ENCODE data around the gene ARL4D.
A peak's percentile ranks its signal among the peaks of the same experiment; 100 is the strongest.
"Not testable (repeated sequence)": the region's sequence is repeated elsewhere in the genome, so short reads cannot be mapped to it uniquely, and the experiment has no call there.

The ARL4D gene

DNA sequence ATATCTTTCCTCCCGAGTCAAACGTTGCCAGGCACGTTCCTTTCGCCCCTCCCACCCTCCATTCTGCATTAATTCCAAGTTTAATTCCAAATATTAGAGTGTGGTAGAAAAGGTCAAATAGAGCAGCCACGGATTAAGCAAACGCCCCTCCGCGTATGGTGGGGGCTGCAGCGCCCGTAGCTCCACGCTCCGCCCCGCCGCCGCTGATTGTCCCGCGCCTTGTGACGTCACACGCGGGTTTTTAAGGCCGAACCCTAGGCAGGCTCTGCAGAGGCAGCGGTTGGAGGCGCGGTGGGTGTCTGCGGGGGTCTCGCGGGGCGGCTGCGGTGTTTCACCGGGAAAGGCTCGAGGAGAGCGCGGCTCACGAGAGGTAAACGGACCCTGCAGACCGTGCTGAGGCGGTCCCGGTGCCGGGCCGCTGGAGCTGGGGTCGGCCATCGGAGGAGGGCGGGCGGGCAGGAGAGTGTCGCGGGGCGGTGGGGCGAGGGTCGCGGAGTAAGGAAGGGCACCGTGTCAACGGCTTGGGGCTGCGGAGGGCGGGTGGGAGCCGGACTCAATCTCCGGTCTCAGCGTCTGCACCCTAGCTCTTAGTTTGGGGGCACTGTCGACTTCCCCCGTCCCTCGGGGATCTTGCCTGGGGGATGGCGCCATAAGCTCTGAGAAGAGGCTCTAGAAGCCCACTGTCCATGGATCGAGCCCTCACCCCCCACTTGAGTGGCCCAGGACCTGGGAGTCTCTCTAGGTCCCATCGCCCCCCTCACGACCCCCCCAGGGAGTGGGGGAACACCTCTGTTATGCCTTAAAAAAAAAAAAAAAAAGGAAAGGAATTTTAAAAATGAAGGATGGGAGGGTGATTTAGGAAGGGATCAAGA, at the start of gene ARL4D:
Gene ARL4D (plus strand): TSS at position 270 of the 872 bp plus-strand sequence. CDS start 740 bp downstream, outside the sequence.
- DNase-seq: peak; percentile 69

GRCh38 chr17:43349142-43349541, 49.7 kb upstream of the ARL4D start:
- DNase-seq: no peak

- DNase-seq: no peak
Observed at GRCh38 chr17:43350888-43351361, 47.9 kb upstream of the ARL4D start.

DNA sequence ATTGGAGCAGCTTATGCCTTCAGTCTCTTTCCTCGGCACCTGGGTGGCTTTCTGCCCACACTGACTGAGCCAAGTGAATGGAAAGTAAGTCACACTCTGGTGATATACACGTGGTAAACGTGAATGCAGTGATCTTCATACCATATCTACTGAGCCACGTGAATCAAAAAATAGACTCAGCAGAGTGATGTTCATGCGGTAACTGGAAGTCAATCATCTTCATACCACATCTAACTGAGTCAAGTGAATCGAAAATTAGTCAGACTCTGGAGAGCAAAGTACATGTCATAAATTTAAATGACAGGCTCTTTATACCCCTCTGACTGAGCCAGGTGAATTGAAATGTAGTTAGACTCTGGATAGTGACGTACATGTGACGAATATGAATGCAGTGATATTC, 47.1 kb upstream of the ARL4D start:
- no peak for DNase-seq

DNA sequence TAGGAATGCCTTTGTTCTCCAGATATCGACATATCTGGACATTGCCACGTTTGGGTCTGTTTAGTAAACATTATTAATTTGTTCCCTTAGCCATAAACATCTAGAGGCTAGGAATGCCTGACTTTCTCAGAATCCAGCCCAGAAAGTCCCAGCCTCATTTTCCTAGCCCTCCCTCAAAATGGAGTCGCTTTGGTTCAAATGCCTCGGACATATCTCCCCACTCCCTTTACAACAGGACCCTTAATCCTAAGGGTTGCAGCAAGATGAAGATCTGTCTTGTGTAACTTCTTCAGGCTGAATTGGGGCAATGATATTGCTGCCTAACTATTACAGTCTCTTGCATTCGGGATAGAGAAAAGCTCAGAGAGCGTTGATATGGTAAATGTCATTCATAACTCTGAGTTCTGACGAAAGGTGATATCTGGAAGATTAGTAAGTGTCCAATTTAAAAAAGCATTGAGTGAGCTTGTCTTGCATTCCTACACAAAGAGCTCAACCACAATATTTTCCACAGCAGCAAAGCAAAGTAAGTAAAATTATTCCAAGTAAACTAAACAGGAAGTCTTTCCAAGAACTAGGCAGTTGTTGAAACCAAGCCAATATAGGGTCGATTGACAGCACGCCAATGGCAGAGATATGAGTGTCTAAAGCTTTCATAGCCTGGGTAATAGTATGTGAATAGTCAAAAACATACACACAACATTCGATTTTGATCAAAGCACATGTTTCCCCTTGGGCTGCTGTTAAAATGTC, 46.0 kb upstream of the ARL4D start:
- no peak for DNase-seq

DNA sequence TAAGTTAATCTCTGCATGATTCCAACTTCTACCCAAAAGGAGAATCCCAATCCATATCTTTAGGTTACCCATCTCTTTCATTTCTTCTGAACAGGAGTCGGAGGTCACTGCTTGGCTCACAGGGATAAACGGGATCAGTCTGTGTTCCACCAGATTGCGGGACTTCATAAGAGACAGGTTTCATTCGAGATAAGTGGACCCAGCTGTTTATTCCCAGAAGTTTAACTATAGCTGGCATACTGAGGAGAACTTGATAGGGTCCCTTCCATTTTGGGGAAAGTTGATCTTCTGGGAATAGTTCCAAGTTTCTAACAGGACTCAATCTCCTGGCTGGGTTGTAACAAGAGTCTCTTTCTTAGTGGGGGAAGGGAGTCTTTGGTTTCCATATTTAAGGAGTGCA, 45.4 kb upstream of the ARL4D start:
- no peak for DNase-seq

DNA sequence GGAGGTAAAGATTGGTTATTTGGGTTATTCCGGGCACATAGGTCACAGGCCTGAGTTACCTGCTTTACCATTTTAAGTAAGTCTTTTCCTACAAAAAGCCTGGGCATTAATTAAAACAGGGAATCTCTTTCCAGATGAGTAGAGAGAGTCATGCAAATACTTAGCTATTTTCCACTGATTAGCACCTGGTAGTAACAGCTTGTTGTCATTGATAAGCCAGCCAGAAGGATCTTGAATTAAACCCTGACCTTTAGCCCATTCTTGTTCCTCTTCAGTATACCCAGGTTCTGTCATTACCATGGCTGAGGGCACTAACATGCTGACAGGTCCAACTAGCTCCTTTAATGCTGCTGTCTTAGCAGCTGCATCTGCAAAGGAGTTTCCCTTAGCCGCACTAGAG, 44.4 kb upstream of the ARL4D start:
- no peak for DNase-seq

DNA sequence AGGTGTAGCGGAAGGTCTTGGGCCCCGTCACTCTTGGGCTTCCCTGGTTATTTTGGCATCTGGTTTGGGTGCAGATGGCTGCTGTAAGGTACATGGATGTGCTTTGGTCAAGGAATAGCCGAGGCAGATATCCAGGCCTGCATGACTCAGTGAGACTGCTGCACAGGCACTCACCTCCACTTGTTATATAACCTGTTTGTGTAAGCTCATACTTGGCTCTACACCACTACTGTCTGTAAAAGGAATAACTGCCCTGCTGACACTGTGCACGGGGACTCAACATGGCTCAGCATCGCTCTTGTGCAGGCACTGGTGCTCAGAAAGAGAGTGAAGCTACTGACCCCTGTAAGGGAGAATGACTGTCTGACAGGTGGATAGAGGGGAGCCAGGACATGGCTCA, 42.3 kb upstream of the ARL4D start:
- no peak for DNase-seq

- no peak for DNase-seq
Observed at GRCh38 chr17:43356999-43357398, 41.8 kb upstream of the ARL4D start.

DNA sequence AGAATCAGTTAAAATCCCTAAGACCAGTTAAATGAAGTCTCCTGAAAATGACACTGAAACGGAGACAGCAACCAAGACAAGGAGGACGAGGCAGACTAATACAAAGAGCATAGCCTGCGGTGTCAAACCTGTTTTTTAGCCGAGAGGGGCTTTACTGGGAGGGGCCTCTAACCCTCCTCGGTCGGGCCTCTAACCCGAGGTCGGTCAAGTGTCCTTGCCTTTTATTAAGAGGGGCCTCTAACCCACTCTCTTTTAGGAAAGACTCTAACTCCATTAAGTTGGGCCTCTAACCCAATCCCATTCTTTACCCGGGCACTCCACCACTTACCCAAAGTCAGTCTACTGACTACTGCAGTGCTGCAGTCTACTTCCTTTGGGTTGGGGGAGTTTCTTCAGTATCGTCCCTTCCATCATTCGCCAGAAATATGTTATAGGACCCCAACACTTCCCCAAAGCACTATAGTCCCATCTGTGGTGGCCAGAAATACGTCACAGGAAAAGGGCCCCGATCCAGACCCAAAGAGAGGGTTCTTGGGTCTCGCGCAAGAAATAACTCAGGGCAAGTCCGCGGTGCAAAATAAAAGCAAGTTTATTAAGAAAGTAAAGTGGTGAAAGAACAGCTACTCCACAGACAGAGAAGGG, 39.2 kb upstream of the ARL4D start:
- no peak for DNase-seq

DNA sequence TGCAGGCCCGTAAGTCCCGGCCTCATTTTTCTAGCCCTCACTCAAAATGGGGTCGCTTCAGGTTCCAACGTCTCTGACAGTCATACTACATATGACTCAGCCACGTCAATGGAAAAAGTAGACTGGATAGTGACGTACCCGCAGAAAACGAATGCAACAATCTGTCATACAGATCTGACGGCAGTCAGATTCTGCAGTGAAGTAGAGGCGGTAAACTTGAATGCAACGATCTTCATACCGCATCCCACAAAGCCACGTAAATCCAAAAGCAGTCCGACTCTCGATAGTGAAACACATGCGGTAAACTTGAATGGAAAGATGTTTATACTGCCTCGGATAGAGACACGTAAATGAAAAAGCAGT, 38.4 kb upstream of the ARL4D start:
- DNase-seq: peak; percentile 62

DNA sequence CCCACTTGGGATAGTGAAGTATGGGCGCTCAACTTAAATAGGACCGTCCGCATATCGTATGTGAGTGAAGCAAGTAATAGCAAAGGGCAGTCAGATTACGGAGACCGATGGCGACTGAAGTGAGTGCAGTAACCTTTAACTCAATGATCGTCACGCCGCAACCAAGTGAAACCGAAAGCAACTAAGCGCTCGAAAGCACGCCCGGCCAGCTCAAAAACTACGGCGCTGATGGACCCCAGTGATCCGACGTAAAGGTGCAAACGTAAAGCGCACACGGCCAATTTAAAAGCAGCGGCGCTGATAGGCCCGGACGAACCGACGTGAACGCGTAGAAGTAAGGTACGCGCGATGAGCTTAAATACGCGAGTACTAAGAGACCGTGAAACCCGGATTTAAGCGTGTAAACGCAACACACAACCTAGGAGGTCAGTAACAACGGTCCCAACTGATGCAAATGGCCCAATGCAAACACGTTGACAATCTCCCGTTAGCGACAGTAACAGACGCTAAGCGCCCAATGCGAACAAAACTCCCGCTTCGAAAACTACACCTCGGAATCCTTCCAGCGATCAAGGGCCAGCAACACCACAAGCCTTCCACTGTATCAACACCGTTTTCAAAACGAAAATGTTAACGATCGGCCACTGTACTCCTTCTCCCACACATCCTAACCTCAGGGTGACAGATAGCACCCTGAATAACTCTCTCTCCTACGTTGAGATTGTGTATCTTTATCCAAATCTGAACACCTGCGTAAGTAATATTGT, 37.9 kb upstream of the ARL4D start:
- DNase-seq: peak; percentile 98

- no peak for DNase-seq
Observed at GRCh38 chr17:43363181-43363925, 35.4 kb upstream of the ARL4D start.

- no peak for DNase-seq
Observed at GRCh38 chr17:43363926-43364285, 34.9 kb upstream of the ARL4D start.

DNA sequence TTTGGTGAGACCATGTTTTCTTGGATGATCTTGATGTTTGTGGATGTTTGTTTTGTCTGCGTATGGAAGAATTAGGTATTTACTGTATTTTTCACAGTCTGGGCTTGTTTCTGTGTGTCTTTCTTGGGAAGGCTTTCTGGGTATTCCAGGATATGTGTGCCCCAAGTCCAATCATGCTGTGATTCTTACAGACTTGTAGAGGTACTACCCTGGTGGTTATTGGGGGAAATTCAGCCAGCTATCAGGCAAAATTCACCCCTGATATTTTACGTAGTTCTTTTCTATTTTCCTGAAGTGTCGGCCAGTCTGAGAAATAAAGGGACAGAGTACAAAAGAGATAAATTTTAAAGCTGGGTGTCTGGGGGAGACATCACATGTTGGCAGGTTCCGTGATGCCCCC, 33.4 kb upstream of the ARL4D start:
- DNase-seq: no peak

GRCh38 chr17:43365921-43366320, 32.9 kb upstream of the ARL4D start:
- not testable (repeated sequence) for DNase-seq

GRCh38 chr17:43366891-43367736, 31.7 kb upstream of the ARL4D start:
- DNase-seq: no peak

- peak; percentile 51 for DNase-seq
Observed at GRCh38 chr17:43367737-43368242, 31.0 kb upstream of the ARL4D start.

GRCh38 chr17:43368740-43369506, 29.9 kb upstream of the ARL4D start:
- peak; percentile 35 for DNase-seq

GRCh38 chr17:43369986-43370385, 28.8 kb upstream of the ARL4D start:
- no peak for DNase-seq

Measured in NCI-H1105 (cell line).